GM13977 (cell line): Measurements from ENCODE around the gene LDHB.

Experiments
- DNase-seq: peaks from one replicate; pipeline ENCODE4 v3.0.0; 2012; ENCODE audit warnings: low spot score
- in situ Hi-C: fragments of 300-500 bp; cut with MboI; formaldehyde crosslinking; loops from one replicate; pipeline ENCODE4 v1.12.0; 2022; ENCODE audit warnings: low sequenced_read_pairs, low pct_unique_long_range_greater_than_20kb, mixed read lengths, inconsistent platforms; ENCODE audit not compliant: unreplicated experiment
- TF ChIP-seq, protein P1 (sequence below): IDR thresholded peaks from 2 replicates; pipeline ENCODE4 v1.5.1; 2012; ENCODE audit warnings: mild to moderate bottlenecking, control low read depth; ENCODE audit not compliant: insufficient read depth; ENCODE audit errors: extremely low read depth, missing control alignments

LDHB gene

DNA sequence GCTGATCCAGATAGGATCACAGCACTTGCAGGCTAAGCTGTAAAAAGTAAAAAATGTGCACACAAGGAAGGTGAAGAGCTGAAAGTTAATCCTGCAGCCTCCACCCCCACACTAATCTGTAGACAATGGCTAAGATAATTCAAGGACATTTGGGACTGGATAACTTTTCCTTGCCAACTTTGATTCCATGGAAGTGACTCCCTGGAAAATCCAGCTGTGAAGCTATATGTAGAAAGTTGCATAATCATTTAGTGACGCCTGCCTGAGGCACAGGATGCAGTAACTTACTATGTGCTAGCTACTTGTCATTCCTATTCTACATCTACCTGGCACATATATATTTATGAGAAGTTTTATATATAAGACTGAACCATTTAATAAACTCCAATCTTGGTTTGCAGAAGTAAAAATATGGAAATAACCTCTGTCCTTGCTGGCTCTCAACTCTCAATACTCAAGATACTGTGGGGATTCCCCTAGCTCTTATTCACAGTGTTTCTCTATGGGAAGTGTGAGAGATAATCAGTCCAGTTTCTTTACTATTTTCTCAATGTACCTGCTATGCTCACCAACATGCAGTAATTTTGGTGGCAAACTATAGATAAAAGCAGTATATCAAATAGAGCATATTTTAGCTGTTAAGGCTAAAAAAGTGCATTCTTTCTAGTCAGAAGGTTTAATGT lies 14.8 kb downstream of the LDHB start:
- no peak for DNase-seq
- TF ChIP-seq, protein P1, sequence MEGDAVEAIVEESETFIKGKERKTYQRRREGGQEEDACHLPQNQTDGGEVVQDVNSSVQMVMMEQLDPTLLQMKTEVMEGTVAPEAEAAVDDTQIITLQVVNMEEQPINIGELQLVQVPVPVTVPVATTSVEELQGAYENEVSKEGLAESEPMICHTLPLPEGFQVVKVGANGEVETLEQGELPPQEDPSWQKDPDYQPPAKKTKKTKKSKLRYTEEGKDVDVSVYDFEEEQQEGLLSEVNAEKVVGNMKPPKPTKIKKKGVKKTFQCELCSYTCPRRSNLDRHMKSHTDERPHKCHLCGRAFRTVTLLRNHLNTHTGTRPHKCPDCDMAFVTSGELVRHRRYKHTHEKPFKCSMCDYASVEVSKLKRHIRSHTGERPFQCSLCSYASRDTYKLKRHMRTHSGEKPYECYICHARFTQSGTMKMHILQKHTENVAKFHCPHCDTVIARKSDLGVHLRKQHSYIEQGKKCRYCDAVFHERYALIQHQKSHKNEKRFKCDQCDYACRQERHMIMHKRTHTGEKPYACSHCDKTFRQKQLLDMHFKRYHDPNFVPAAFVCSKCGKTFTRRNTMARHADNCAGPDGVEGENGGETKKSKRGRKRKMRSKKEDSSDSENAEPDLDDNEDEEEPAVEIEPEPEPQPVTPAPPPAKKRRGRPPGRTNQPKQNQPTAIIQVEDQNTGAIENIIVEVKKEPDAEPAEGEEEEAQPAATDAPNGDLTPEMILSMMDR, result no peak
- in situ Hi-C loops, result loop anchor here (10.0 kb wide), 1 partner anchor 138 kb away; the partner anchor contains the start of genes GOLT1B and RECQL

DNA sequence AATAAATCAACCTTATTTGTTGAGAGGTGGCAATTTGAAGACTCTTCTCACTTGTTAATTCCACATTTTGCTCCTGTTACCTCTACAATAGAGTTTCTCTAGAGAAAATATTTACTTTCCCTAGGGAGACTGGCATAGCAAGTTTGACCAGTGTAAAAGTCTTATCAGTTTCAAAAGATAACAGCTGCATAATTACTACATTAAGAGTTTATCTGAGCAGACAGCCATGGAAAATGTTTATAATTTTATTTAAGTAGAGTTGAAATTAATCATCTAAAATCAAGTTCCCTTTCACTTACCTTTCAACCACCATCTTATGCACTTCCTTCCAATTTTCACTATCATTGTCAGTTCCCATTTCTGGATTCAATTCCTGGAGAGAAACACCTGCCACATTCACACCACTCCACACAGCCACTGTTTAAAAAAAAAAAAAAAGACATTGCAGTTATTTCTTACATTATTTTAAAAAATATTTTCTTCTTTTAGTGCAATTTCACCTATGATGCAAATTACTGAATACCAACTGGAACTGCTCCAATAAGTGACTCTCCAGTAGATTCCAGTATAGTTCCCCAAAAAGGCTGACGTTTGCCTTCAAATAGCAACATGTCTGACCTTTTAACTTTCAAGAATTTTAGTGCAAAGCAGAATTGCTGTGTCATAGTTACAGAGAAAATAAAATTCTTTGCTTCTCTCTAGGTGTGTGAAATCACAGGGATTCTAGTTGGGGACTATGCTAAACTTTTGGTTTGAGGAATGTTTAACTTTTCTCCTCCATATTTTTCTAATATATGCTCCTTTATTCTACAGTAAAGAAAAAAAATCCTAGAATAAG lies 19.4 kb downstream of the LDHB start:
- TF ChIP-seq, protein P1, result no peak
- no peak for DNase-seq
- in situ Hi-C loops, result no loop called here

DNA sequence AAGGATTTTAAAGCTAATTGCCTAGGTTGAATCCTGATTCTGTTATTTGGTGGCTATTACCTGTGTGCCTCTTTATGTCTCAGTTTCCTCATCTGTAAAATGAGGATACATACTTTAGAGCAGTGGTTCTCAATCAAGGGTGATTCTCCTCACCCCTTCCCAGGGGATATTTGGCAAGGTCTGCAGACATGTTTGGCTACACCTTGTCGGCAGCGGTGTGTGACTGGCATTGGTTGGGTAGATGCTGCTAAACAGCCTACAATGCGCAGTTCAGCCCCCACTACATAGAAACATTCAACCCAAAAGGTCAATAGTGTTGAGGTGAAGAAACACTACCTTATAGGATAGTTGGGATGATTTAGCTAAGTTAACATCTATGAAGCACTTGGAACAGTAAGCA lies 23.4 kb downstream of the LDHB start:
- TF ChIP-seq, protein P1, result no peak
- no peak for DNase-seq
- in situ Hi-C loops, result no loop called here

DNA sequence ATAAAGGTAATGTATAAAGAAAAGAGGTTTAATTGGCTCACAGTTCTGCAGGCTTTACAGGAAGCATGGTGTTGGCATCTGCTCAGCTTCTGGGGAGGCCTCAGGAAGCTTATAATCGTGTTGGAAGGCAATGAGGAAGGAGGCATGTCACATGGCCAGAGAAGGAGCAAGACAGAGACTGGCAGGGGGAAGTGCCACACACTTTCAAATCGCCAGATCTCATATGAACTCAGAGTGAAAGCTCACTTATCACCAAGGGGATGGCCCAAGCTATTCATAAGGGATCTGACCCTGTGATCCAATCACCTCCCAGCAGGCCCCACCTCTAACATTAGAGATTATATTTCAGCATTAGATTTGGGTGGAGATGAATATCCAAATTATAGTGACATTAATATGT lies 26.3 kb downstream of the LDHB start:
- TF ChIP-seq, protein P1, result no peak
- in situ Hi-C loops, result no loop called here
- no peak for DNase-seq

DNA sequence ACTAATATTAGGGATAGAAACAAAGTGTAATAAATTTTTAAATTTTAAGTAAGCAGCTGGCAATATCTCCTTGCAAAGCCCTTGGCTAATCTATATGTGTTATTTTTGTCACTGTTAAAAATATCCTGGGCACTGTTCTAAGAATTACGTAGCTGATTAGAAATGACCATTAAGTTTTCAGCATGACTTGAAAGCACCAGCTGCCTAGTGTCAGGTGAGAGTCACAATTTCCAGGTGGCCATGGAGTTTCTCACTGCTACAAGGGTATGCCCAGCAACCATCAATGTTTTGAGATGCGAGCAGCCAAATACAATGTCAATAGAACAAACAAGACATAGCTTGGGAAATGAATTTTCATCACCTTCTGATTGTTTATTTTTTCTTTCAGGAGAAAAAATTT lies 29.7 kb downstream of the LDHB start:
- TF ChIP-seq, protein P1, result no peak
- DNase-seq, result no peak
- in situ Hi-C loops, result no loop called here

DNA sequence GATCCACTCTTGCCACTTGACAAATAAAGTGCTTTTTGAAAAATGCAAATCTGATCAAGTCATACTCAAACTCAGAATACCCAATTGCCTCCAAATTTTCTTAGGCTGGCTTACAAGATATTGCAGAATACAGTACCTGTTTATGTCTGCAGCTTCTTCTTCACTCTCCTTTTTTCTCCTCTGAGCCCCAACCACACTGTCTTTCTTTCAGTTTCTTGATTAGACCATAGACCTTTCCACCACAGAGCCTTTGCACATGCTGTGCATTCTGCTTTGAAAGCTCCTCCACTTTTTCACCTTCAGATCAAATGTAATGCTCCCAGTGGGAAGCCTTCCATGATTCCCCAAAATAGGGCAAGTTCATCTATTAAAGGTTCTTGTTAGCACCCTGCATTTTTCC lies 39.1 kb downstream of the LDHB start:
- TF ChIP-seq, protein P1, result no peak
- in situ Hi-C loops, result no loop called here

More for the DNA sequence above, 39.1 kb downstream of the LDHB start:
- no peak for DNase-seq
